Measurements from ENCODE around the gene AACS.

DNA sequence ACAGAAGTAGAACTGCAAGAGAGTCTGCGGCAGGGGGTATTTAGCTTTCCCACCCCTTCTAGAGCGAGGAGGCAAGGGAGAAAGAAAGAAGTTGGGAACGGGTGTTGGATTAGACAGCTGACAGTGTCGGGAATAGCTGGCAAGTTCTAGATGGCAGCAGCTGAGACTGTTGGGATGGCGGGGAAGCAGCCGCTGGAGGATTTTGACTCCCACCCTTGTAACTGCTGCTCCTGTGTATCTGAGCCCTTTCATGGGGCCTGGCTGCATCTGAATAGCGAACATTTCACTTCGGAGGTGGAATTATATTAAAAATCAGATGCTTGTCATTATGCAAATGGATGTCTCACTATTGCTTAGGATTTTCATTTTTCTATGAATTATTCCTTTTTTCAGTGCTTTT, 104.6 kb downstream of the AACS start:
- TF ChIP-seq, protein P1, sequence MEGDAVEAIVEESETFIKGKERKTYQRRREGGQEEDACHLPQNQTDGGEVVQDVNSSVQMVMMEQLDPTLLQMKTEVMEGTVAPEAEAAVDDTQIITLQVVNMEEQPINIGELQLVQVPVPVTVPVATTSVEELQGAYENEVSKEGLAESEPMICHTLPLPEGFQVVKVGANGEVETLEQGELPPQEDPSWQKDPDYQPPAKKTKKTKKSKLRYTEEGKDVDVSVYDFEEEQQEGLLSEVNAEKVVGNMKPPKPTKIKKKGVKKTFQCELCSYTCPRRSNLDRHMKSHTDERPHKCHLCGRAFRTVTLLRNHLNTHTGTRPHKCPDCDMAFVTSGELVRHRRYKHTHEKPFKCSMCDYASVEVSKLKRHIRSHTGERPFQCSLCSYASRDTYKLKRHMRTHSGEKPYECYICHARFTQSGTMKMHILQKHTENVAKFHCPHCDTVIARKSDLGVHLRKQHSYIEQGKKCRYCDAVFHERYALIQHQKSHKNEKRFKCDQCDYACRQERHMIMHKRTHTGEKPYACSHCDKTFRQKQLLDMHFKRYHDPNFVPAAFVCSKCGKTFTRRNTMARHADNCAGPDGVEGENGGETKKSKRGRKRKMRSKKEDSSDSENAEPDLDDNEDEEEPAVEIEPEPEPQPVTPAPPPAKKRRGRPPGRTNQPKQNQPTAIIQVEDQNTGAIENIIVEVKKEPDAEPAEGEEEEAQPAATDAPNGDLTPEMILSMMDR (IDR thresholded peaks at IDR 0.05; ENCODE audit: low read depth, low read length, missing input control), result no peak
- TF ChIP-seq, protein P2, sequence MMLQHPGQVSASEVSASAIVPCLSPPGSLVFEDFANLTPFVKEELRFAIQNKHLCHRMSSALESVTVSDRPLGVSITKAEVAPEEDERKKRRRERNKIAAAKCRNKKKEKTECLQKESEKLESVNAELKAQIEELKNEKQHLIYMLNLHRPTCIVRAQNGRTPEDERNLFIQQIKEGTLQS (IDR thresholded peaks at IDR 0.05), result no peak
- TF ChIP-seq YY1 (IDR thresholded peaks at IDR 0.05) (no peak), RAD21 (IDR thresholded peaks at IDR 0.05) (no peak), SP1 (IDR thresholded peaks at IDR 0.05) (no peak)
